Measurements from ENCODE around the gene BCO2.
A peak's percentile ranks its signal among the peaks of the same experiment; 100 is the strongest.
"Not testable (repeated sequence)": the region's sequence is repeated elsewhere in the genome, so short reads cannot be mapped to it uniquely, and the experiment has no call there.

Gene BCO2

DNA sequence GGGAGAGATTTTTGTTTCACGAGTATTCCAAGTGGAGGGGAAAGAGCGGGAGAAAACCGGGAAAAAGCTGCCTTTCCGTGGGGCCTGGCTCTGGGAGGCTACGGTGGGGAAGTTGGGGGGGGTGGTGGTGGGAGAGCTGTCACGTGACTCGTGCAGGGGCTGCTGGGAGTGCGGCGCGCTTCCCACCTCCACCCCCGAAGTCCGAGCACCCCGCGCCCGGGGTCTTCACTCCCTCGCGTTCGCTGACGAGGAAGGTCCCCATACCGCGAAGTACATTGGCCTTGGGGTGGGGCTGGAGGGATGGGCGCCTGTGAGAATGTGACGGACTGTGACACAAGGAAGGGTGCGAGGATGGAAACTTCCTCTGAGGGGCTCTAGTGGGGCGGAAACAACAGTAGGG lies 8.2 kb upstream of the BCO2 start, which contains the start of gene TEX12:
Gene TEX12, plus strand, starts transcription at position 228 of the 400 bp plus-strand sequence. CDS start 1,897 bp downstream, outside the sequence.
- no peak for DNase-seq (ENCODE audit: low spot score)

DNA sequence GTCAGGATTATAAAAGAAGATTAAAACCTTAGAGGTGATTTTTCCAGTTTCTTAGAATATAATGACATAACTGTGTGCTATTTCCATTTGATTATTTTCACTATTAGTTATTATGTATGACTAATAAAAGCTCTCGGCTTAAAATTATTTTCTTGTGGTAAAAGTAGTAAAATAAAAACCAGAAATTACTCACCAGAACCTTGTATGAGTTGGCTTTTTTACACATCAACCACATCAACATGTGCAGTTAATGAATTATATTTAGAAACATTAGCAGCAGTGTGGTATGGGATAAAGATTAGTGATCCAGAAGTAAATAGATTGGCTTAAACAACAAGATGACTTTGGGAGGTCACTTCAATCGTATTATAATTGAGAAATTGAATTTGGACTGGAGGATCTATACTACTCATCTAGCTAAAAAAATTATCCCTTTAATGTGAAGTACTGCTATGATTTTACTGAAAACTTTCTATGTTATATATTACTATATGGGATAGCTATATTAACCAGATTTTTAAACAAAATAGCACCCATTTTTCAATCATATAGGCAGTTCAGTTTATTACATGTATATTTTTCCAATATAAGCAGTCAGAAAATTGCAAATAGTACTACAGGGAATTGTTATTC lies 2.8 kb upstream of the BCO2 start:
- no peak for DNase-seq (ENCODE audit: low spot score)

DNA sequence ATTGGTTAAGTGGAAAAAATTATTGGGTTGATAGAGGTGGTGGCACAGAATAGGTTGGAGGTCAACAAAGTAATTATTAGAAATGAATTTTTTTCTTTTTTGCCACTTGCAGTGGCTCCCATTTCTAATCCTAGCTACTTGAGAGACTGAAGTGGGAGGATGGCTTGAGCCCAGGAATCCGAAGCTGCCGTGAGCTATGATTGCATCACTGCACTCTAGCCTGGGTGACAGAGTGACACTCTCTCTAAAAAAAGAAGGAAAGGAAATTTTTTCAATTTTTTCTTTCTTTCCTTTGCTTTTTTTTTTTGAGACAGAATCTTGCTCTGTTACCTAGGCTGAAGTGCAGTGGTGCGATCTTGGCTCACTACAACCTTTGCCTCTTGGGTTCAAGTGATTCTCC lies 2.2 kb upstream of the BCO2 start:
- DNase-seq (ENCODE audit: low spot score), result no peak

DNA sequence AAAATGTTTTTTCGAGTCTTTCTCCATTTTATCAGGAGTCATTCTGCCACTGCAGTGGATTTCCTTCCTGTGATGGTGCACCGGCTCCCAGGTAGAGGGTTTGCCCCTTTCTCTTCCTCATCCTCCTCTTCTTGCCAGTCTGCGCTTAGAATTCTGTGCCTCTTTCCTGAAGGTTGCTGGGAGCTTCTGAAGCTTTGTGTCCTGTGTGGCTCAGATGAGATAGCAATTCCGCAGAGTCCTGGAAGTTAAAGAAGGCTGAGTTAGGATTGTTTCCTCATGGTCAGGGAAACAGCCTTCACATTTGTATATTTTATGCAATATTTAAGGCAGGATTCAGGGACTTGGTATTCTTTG lies 264 bp downstream of the BCO2 start:
- no peak for DNase-seq (ENCODE audit: low spot score)

DNA sequence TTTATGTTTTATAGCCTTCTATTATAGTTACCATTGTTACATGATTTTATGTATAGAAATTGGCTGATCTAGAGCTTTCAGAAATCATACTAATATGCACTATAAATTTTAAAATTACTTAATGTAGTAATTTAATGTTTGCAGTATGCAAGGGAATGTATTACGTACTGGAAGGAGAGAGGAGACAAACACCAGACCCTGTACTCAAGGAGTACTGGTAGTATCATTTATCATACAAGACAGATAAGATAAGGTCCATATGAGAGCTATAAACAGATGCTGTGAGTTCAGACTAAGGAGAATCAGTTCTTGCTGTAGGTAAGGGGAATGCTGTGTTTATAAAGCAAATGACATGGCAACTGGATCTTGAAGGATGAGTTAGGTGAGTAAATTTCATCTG lies 765 bp downstream of the BCO2 start:
- no peak for DNase-seq (ENCODE audit: low spot score)

DNA sequence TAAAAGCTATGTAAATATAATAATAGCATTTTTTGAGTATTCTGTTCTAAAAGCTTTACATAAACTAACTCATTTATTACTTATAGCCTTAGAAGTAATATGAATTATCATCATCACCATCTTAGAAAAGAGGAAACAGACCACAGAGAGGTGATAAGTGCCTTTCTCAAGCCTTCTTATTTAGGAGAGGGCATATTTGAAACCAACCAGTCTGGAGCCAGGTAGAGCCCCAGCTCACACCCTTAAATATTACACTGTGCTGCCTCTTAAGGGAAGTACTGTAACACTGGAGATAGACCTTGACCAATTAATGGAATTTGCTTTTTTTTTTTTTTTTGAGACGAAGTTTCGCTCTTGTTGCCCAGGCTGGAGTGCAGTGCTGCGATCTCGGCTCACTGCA lies 2.3 kb downstream of the BCO2 start:
- no peak for DNase-seq (ENCODE audit: low spot score)

DNA sequence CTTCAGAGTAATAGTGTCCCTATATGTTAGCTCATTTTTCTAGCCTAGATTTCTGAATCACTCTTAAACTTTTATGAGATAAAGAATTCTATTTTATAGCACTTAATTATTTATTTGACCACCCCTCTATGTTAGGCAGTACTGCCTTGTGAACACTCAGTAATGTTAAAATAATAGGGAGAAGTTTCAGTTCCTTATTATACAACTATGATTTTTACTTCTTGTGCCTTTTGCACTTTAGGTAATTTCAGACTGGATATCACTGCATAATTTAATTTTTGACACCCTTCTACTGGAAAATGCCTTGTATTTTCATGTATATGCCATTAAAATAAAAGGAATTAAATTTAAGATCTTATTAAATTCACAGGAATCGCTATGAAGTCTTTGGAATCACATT lies 3.1 kb downstream of the BCO2 start:
- no peak for DNase-seq (ENCODE audit: low spot score)

DNA sequence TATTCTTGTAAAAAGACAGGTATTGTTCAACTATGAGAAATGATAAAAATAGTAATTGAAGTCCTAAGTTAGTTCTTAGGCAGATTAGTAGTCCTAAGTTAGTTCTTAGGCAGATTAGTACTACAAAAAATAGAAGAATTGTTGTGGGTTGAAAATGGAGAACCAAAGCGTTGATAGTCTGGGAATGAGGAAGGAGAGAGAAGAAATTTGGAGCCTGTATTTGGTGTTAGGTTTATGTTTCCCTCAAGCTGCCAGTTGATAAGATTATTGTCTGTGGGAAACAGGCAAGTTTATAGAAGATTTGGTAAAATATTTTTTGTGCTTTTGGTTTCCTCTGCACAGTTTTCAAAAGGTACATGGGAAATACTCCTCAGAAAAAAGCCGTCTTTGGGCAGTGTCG lies 3.6 kb downstream of the BCO2 start:
- DNase-seq (ENCODE audit: low spot score), result no peak

DNA sequence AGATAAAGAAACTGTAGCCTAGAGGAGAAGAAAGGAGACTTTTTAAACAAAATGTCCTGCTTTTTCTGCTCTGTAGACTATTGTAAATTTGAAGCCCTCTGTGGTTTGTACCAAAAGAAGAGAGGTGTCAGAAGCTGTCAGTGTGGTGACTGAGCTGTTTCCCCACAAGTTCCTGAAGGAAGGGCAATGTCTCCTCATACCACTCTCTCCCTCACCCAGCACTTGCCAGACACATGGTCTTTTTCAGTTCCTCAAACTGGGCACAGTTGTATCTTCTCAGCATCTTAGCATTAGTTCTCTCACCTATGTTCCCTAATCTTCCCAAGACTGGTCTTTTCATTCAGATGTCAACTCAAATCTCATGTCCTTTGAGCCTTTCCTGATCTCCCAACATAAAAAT lies 4.3 kb downstream of the BCO2 start:
- DNase-seq (ENCODE audit: low spot score), result no peak

DNA sequence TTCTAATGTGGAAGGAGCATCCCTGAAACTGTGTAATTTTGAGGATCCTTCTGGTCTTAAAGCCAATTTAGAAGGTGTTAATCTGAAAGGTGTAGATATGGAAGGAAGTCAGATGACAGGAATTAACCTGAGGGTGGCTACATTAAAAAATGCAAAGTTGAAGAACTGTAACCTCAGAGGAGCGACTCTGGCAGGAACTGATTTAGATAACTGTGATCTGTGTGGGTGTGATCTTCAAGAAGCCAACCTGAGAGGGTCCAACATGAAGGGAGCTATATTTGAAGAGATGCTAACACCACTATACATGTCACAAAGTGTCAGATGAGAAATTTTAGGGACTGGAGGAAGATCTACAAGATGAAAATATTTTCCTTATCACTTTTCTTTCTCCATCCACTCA lies 7.6 kb downstream of the BCO2 start:
- DNase-seq (ENCODE audit: low spot score), result no peak

DNA sequence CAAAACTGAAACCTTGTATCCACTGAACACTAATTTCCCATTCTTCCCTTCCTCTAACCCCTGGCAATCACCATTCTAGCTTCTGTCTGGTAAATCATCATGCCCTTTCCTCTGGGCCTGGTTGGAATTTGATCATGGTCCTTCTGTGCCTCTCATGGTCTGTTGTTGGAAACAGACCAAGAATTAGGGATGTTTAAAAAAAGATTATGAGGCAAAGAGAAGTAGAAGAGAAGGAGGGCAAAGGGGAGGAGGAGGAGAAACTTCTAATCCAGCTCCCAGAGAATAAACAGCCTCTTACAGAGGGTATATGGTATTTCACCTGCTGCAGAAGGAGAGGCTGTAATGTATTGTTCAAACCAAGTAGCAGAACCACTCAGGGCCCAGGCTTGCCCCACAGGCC lies 10.6 kb downstream of the BCO2 start:
- no peak for DNase-seq (ENCODE audit: low spot score)

DNA sequence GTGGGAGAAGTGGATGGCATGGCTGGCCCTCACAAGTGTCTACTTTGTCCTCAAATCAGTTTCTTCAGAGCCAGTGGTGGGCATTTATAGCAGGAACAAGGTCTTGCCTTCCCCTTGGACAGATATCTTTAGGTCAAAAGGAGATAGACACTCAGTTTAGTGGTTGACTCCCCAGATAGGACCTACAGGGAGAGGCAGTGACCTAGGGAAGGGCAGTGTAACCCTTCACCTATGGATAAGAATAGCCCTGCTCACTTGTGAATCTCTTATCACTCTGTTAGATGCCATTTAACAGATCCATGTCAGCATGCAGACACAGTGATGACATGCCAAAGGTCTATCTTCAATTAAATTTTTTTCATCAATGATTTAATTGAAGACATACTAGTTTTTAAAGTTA lies 11.0 kb downstream of the BCO2 start:
- DNase-seq (ENCODE audit: low spot score), result no peak

DNA sequence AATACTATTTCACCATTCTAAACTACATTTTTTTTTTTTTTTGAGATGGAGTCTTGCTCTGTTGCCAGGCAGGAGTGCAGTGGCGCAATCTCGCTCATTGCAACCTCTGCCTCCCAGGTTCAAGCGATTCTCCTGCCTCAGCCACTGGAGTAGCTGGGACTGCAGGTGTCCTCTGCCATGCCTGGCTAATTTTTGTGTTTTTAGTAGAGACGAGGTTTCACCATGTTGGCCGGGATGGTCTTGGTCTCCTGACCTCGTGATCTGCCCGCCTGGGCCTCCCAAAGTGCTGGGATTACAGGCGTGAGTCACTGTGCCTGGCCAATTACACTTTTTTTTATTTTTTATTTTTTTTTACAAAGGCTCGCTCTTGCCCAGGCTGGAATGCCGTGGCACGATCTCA lies 19.8 kb downstream of the BCO2 start:
- DNase-seq (ENCODE audit: low spot score), result not testable (repeated sequence)

DNA sequence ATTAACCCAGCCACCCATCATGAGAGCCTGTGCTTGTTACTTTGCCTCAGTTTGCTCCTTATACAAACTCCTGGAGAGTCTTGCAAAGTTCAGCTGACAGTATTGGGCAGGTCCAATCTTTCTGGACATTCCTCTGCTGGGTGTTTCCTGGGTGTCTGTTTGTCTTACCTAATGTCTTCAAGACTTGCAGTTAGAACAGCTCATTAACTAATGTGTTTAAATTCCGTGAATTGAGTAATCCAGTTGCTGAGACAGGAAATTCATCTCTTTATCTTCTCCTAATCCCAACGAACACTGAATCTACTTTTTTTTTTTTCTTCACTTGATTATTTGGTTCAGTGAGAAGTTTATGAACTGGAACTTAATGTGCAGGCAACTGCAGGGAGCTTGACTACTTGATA lies 20.6 kb downstream of the BCO2 start:
- DNase-seq (ENCODE audit: low spot score), result no peak

DNA sequence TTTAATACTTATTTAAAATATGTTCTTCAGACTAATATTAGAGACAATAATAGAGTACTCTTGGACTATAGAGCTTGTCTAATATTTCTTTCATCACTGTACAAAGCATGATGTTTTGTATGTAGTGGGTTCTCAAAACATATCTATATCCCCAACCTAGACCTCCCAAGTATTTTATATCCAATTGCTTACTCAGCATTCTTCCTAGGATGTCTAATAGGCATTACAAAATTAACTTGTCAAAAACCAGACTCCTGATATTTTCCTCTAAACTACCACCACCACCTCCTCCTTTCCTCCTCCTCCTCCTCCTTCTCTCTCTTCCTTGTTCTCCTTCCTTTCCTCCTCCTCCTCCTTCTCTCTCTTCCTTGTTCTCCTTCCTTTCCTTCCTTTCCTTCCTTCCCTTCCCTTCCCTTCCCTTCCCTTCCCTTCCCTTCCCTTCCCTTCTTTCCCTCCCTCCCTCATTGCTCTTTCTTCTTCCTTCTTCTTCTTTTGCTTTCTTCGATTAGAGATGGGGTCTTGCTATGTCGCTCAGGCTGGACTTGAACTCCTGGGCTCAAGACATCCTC lies 21.3 kb downstream of the BCO2 start:
- no peak for DNase-seq (ENCODE audit: low spot score)

DNA sequence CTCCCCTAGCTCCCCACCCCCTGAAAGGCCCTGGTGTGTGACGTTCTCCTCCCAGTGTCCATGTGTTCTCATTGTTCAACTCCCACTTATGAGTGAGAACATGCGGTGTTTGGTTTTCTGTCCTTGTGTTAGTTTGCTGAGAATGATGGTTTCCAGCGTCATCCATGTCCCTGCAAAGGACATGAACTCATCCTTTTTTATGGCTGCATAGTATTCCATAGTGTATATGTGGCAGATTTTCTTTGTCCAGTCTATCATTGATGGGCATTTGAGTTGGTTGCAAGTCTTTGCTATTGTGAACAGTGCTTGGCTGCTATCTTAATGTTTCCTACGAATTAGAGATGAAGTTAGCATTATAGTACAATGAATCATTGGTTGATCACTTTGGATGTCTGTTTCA lies 23.8 kb downstream of the BCO2 start:
- DNase-seq (ENCODE audit: low spot score), result not testable (repeated sequence)

DNA sequence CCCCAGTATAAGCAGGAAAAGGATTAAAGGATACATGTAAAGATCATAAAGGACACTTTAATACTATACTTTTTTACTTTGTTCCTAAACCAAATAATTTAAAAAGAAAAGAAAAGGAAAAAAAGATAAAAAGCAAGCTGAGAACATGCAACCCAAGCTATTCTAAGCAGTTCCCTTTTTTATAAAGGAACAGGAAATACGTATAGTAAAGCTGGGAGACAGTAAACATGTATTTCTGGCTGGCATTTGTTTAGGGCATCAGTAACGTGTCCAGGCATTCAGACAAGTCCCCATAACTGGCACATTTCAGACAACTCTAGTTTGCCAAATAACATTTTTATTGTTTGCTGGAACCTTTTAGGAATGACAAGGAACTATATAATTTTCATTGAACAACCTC lies 24.9 kb downstream of the BCO2 start:
- DNase-seq (ENCODE audit: low spot score), result no peak

DNA sequence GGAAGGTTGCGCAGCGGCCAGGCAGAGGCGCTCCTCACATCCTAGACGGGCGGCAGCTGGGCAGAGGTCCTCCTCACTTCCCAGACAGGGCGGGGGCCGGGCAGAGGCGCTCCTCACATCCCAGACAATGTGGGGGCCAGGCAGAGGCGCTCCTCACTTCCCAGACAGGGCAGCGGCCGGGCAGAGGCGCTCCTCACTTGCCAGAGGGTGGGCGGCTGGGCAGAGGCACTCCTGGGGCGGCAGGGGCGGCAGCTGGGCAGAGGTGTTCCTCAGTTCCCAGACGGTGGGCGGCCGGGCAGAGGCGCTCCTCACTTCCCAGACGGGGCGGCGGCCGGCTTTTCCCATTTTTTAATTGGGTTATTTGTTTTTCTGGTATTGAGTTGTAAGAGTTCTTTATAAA lies 30.8 kb downstream of the BCO2 start:
- no peak for DNase-seq (ENCODE audit: low spot score)

DNA sequence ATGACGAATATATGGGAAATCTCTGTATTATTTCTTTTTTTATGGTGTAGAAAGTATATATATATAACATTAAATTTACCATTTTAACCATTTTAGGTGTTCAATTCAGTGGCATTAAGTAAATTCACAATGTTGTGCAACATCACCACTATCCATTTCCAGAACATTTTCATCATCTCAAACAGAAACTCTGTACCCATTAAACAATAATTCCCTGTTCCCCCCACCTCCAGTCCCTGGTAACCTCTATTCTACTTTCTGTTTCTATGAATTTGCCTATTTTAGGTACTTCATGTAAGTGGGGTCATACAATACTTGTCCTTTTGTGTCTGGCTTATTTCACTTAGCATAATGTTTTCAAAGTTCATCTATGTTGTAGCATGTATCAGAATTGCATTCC lies 35.6 kb downstream of the BCO2 start:
- DNase-seq (ENCODE audit: low spot score), result no peak

DNA sequence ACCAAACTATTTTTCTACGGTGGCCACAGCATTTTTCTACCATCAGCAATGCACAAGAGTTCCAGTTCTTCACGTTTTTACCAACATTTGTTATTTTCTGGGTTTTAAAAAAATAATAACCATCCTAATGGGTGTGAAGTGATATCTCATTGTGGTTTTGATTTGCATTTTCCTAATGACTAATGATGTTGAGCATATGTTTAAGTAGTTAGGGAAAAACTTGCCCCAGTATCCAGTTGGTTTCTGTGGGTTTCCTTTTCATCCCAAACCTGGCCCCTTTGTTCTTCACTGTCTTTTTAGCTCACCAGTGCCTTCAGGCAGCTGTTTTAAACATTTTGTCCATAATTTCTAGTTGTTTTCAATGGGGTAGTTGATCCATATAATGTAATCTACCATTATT lies 36.2 kb downstream of the BCO2 start:
- DNase-seq (ENCODE audit: low spot score), result no peak

DNA sequence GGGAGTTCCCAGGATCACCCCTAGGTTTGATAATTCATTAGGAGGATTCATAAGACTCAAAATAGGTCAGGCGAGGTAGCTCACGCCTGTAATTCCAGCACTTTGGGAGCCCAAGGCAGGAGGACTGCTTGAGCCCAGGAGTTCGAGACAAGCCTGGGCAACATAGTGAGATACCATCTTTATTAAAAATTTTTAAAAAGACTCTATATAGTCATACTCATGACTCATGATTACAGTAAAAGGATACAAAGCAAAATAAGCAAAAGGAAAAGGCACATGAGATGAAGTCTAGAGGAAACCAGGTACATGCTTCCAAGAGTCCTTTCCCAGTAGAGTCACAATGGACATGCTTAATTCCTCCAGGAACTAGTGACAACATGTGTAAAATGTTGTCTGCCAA lies 37.0 kb downstream of the BCO2 start:
- no peak for DNase-seq (ENCODE audit: low spot score)

DNA sequence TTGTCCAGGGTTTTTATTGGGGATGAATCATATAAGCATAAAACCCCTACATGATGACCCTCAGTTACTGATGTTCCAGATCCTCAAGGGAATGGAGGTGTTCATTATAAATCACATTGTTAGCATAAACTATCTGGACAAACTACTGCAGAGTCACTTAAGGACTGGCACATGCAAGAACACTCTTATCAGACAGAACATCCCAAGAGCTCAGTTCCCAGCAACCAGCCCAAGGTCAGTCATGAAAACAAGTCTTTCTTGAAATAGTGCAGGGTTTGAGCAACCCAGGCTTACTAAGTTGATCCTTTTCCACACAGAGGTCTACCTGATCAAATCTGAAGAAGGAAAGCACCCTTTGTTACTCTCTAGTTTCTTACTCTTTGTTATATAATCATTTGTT lies 37.4 kb downstream of the BCO2 start:
- no peak for DNase-seq (ENCODE audit: low spot score)

DNA sequence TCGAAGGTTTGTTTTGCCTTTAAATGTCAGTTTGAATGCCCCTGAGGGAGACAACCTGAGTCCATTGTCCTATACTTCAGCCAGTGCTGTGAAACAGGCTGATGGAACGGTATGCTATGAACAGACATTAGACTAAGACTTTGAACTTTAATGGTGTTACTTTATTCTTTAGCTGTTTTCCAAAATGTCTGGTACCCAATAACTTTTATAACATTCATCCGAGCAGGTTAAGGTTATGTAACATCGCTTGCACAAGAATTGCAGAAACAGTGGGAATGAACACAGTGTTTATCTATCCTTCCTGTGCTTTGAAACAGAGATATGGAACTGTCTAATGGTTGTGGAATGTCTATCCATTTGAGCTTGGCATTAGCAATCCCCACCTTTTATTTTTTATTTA lies 38.4 kb downstream of the BCO2 start:
- DNase-seq (ENCODE audit: low spot score), result peak; percentile 26

DNA sequence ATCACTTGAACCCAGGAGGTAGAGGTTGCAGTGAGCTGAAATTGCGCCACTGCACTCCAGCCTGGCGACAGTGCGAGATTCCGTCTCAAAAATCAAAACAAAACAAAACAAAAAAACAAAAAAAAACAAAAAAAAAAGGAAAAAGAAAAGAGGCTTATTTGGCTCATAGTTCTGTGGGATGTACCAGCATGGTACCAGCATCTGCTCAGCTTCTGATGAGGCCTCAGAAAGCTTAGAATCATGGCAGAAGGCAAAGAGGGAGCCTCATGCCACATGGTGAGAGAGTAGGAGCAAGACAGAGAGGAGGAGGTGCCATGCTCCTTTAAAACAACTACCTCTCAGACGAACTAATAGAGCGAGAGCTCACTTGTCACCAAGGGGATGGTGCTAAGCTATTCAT lies 40.3 kb downstream of the BCO2 start:
- no peak for DNase-seq (ENCODE audit: low spot score)

All from HuH-7 (cell line).